CD4-positive, alpha-beta T cell (primary cell): ENCODE results near the gene NTM. TPM values are rescaled to one million over a fixed set of nuclear protein-coding genes. Genes with fewer than 3 reads are reported as not detected.

Experiments
- ATAC-seq: fragments of 200-7000 bp; cut with Tn5 transposase; one replicate; pipeline ENCODE4 v1.10.0; 2022; ENCODE audit warnings: mild to moderate bottlenecking; ENCODE audit not compliant: poor library complexity
- CTCF ChIA-PET: fragments of 350-600 bp; sonication (Branson Sonifier 250); formaldehyde crosslinking; loops from one replicate; lab custom pipeline; 2021; ENCODE audit warnings: antibody characterized with exemption, inconsistent platforms; lab: Charles Lee
- POLR2A ChIA-PET: fragments of 350-600 bp; sonication (Branson Sonifier 250); formaldehyde crosslinking; loops from one replicate; lab custom pipeline; 2021; ENCODE audit warnings: antibody characterized with exemption, inconsistent platforms; lab: Charles Lee
- DNase-seq, 14 experiments: peaks; one replicate each; pipeline ENCODE4 v3.0.0-alpha.2; 2013 to 2020; ENCODE audit warnings: mixed read lengths in 2 of 14
- H3K27ac ChIP-seq, 2 donors: one replicate each; pipeline versions ENCODE4 v1.5.1 to v1.7.0; 2013; ENCODE audit warnings: low read length in 2 of 2, low read depth in 1 of 2, mild to moderate bottlenecking in 1 of 2
- H3K27me3 ChIP-seq, 2 experiments: 1 replicate in 1 of 2; 2 replicates in 1 of 2; pipeline versions ENCODE4 v1.6.1 to v1.7.0; 2013; ENCODE audit warnings: low read length in 2 of 2, control low read depth in 1 of 2, mild to moderate bottlenecking in 1 of 2, moderate library complexity in 1 of 2; ENCODE audit not compliant: insufficient read depth in 2 of 2, control insufficient read depth in 1 of 2
- H3K36me3 ChIP-seq: one replicate; pipeline ENCODE4 v1.6.1; 2013; ENCODE audit warnings: low read length, control low read depth; ENCODE audit not compliant: insufficient read depth
- H3K4me1 ChIP-seq: one replicate; pipeline ENCODE4 v1.6.1; 2013; ENCODE audit warnings: low read length, control low read depth; ENCODE audit not compliant: insufficient read depth
- H3K4me3 ChIP-seq: one replicate; pipeline ENCODE4 v1.5.1; 2013; ENCODE audit warnings: mild to moderate bottlenecking, low read length, moderate library complexity
- H3K9me3 ChIP-seq, 2 experiments: 1 replicate in 1 of 2; 2 replicates in 1 of 2; pipeline versions ENCODE4 v1.6.1 to v1.7.0; 2013; ENCODE audit warnings: low read length in 2 of 2, mild to moderate bottlenecking in 2 of 2, control low read depth in 1 of 2, moderate library complexity in 1 of 2; ENCODE audit not compliant: control insufficient read depth in 1 of 2, insufficient read depth in 1 of 2
- H3K27ac Mint-ChIP-seq: one replicate; pipeline ENCODE4 v1.8.0; 2020; ENCODE audit warnings: mixed read lengths
- H3K27me3 Mint-ChIP-seq: one replicate; pipeline ENCODE4 v1.8.0; 2021; ENCODE audit warnings: mixed read lengths
- H3K36me3 Mint-ChIP-seq: one replicate; pipeline ENCODE4 v1.8.0; 2021; ENCODE audit warnings: low read depth, mixed read lengths
- H3K4me1 Mint-ChIP-seq: one replicate; pipeline ENCODE4 v1.8.0; 2021; ENCODE audit warnings: low read depth, mixed read lengths
- H3K4me3 Mint-ChIP-seq: one replicate; pipeline ENCODE4 v1.8.0; 2020; ENCODE audit warnings: mild to moderate bottlenecking, mixed read lengths
- H3K9me3 Mint-ChIP-seq: one replicate; pipeline ENCODE4 v1.8.0; 2020; ENCODE audit warnings: mixed read lengths
- intact Hi-C, 2 experiments: fragments of 100-400 bp; cut with DNase I in 1 of 2; cut with micrococcal nuclease in 1 of 2; formaldehyde crosslinking; loops; one replicate each; pipeline versions ENCODE4 v1.15.1 to v1.9.0; 2023 to 2025; cut with DNase I, micrococcal nuclease
- total RNA-seq, 174 experiments: library from RNA in 2 of 174; stranded (reverse) in 2 of 174; gene quantifications; one replicate each; pipeline ENCODE4 v1.2.3 and lab custom pipeline; 2021 to 2026
- TF ChIP-seq, protein P1 (sequence below): fragments of 200-600 bp; IDR thresholded peaks from one replicate; pipeline ENCODE4 v1.8.0; 2022; ENCODE audit warnings: antibody characterized with exemption, mild to moderate bottlenecking

NTM gene
- total RNA-seq, 2 experiments from 2014 or later = not detected

GRCh38 chr11:131809203-131809918, 438.9 kb downstream of the NTM start:
- DNase-seq (no peak), ATAC-seq (no peak)
- TF ChIP-seq, protein P1, sequence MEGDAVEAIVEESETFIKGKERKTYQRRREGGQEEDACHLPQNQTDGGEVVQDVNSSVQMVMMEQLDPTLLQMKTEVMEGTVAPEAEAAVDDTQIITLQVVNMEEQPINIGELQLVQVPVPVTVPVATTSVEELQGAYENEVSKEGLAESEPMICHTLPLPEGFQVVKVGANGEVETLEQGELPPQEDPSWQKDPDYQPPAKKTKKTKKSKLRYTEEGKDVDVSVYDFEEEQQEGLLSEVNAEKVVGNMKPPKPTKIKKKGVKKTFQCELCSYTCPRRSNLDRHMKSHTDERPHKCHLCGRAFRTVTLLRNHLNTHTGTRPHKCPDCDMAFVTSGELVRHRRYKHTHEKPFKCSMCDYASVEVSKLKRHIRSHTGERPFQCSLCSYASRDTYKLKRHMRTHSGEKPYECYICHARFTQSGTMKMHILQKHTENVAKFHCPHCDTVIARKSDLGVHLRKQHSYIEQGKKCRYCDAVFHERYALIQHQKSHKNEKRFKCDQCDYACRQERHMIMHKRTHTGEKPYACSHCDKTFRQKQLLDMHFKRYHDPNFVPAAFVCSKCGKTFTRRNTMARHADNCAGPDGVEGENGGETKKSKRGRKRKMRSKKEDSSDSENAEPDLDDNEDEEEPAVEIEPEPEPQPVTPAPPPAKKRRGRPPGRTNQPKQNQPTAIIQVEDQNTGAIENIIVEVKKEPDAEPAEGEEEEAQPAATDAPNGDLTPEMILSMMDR = no peak
- ChIA-PET POLR2A (no interaction called here), CTCF (no interaction called here)
- no peaks in the 10 kb centered on the region for H3K36me3 Mint-ChIP-seq
- intact Hi-C loops = no loop called here
- Histone ChIP-seq H3K36me3 (no peaks in the 10 kb centered on the region), H3K9me3 (peaks cover 0 to 3% of the 10 kb centered on the region in 2 experiments), H3K4me3 (no peak overlapping the region), H3K27ac (no peak overlapping the region), H3K4me1 (no peaks in the 10 kb centered on the region), H3K27me3 (no peaks in the 10 kb centered on the region)
- H3K27me3 Mint-ChIP-seq = peaks cover 4% of the 10 kb centered on the region
- no peak overlapping the region for H3K4me3 Mint-ChIP-seq
- H3K4me1 Mint-ChIP-seq = no peaks in the 10 kb centered on the region
- peaks cover 2% of the 10 kb centered on the region for H3K9me3 Mint-ChIP-seq
- H3K27ac Mint-ChIP-seq = no peak overlapping the region

DNA sequence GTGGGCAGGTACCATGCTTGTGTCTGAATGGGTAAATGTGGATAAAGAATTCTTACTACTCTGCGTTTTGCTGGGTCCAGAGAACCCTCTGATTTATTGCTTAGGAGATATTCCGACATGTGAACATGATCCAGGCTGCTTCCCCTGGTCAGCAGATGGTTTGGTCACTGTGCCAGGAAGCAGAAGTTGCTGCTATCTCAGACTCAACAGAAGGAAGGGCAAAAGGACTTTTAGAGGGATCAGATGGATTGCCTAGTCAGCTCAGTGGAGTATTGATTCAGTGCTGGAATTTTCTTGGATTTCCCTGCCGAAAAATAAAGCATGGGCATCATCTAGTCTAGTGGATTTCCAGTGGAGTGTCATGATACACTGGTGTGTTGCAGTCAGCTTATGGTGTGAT, 440.1 kb downstream of the NTM start:
- no peaks in the 10 kb centered on the region for H3K36me3 ChIP-seq
- Mint-ChIP-seq H3K27ac (no peak overlapping the region), H3K36me3 (no peaks in the 10 kb centered on the region), H3K4me3 (no peak overlapping the region), H3K9me3 (peaks cover 2% of the 10 kb centered on the region), H3K27me3 (peaks cover 4% of the 10 kb centered on the region), H3K4me1 (no peaks in the 10 kb centered on the region)
- H3K27me3 ChIP-seq = no peaks in the 10 kb centered on the region
- CTCF ChIA-PET = no interaction called here
- peaks cover 0 to 10% of the 10 kb centered on the region in 2 experiments for H3K9me3 ChIP-seq
- no peaks in the 10 kb centered on the region for H3K4me1 ChIP-seq
- intact Hi-C loops = no loop called here
- TF ChIP-seq, protein P1 = no peak
- DNase-seq = no peak
- no peak overlapping the region for H3K4me3 ChIP-seq
- POLR2A ChIA-PET = no interaction called here
- H3K27ac ChIP-seq = no peak overlapping the region
- no peak for ATAC-seq

DNA sequence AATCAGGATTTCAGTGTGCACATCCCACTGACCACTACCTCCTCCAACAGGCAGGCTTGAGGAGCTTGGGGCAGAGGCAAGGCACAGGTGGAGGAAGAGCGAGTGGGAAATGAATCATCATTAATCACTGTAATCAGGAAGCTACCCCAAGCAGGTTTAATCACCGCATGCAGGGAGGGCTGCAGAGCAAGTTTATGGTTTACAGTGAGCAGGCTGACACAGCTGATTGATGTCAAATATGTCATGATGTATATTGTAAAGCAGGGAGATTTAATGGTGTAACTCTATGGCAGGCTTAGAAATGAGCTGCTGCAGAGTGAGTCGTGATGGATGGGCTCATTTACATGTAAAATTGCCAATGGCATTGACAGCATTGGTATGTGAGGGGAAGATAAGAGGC, 441.0 kb downstream of the NTM start:
- no peak overlapping the region for H3K4me3 Mint-ChIP-seq
- CTCF ChIA-PET = no interaction called here
- Histone ChIP-seq H3K36me3 (no peaks in the 10 kb centered on the region), H3K4me1 (no peaks in the 10 kb centered on the region), H3K4me3 (no peak overlapping the region), H3K27ac (no peak overlapping the region), H3K9me3 (peaks cover 0 to 10% of the 10 kb centered on the region in 2 experiments), H3K27me3 (no peaks in the 10 kb centered on the region)
- H3K4me1 Mint-ChIP-seq = no peaks in the 10 kb centered on the region
- no peak overlapping the region for H3K27ac Mint-ChIP-seq
- peaks cover 4% of the 10 kb centered on the region for H3K27me3 Mint-ChIP-seq
- intact Hi-C loops = no loop called here
- TF ChIP-seq, protein P1 = no peak
- peaks cover 2% of the 10 kb centered on the region for H3K9me3 Mint-ChIP-seq
- no peak for ATAC-seq
- POLR2A ChIA-PET = no interaction called here
- no peaks in the 10 kb centered on the region for H3K36me3 Mint-ChIP-seq
- DNase-seq = no peak
